Measurements from ENCODE around the gene EPB42.

EPB42 gene

DNA sequence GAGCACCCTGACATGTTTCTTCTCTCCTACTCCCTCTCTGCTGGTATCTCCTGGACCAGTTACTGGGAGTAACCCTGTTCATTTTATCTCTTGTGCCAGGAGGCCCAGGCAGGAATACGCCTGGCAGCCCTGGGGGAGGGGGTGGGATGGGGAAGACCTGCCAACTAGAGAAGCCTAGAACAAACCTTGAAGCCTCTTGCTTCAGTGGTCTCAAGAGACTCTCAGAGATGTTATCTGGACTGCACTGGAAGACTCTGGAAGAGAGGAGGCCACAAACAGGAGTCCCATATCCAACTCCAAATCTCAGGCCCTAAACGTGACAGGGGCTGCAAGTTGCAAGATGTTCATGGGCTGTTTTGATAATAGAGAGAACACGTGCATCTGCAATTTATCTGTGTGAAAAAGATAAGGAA lies at the start of gene EPB42:
Gene EPB42 (minus strand): TSS at position 28 of the 413 bp plus-strand sequence. CDS start 193 bp downstream, outside the sequence.
- DNase-seq (ENCODE audit: low read depth): no peak

DNA sequence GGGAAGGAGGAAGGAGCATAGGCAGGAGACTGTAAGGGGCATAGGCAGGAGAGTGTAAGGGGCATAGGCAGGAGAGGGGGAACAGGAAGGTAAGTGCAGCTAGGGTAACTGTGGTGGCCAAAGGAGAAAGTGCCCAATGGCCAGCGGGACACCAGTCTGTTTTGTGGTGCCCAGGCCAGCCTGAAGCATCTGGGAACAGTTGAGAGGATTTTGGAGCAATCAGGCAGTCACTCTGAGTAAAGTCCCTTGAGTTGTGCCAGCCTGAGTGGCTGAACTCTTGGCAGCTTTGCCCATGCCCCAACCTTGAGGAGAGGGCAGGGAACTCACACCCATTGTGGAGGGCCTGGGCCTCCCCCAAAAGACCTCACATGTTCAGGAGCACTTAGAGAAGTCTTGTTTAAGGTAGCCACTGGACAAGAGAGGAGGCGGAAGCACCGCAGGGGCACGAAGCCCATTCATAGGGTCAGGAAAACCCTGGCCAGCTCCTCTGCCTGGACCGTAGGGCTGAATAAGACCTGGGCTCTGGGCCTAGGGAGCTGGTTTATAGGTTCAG lies 49.4 kb upstream of the EPB42 start:
- DNase-seq (ENCODE audit: low read depth): no peak

DNA sequence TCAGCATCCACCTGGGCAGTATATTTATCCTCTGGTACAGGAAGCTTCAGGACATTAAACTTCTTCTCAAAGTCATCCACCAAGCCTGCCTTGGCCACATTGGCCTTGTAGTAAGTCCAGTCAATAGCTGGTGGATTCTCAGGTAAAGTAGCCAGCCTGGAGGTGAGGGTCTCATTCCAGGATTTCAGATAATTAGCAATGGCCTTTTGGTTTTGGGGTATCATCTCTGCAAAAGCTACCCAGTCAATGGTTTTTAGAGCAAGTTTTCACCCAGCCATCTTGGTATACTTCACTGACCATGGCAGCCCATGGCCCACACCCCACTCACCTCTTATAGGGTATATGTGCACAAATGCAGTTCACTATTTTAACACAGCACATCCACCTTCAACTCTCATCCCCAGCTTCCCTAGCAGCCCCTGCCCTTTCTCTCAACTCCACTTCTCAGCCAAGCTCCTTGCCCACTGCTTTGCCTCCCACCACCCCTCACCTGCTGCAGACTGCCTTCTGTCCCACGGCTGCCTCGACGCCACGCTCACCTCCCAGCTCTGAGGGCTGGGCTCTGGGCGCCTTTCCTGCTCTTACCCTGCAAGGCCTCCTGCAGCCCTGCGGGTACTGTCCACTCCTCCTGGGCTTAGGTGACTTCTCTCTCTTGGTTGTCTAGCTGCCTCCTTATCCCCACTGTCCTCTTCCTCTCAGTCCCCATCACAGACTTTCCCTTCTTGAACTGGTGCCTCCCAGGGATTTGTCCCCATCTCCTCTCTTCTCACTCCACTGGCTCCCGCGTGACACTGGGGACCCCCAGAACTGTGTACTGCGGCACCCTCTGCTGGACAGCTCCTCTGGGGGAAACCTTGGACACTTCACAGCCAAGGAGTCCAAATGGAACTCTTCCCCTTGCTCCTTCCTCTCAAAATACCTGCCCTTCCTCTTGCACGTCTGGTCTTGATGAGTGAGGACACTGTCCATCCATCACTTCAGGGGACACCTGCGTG lies 47.6 kb upstream of the EPB42 start:
- no peak for DNase-seq (ENCODE audit: low read depth)

GRCh38 chr15:43267439-43267838 lies 46.6 kb upstream of the EPB42 start:
- DNase-seq (ENCODE audit: low read depth): no peak

- DNase-seq (ENCODE audit: low read depth): no peak
Measured at GRCh38 chr15:43266834-43267233, 46.0 kb upstream of the EPB42 start, which contains the start of gene TGM5. TSS of gene TGM5 (minus strand) at chr15:43266928. CDS start at chr15:43266849, 79 bp downstream.

DNA sequence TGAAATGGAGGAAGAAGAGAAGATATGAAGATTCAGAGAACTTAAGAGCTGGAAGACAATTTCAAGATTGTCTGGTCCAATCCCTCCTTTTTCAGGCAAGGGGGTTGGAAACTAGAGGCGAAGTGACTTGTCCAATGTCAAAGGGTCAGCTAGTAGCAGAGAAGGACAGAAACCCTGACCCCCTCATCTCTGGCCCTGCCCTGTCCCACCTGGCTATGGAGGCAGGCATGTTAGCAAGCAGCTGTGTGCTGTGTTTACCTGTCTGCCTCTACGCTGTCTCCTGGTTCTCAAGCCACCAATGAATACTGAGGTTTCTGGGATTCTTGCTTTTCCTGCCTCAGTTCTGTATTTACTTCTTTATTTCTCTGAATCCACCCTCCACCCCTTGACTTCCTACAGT lies 45.6 kb upstream of the EPB42 start:
- DNase-seq (ENCODE audit: low read depth): no peak

GRCh38 chr15:43260011-43260615 lies 39.3 kb upstream of the EPB42 start:
- DNase-seq (ENCODE audit: low read depth): no peak

DNA sequence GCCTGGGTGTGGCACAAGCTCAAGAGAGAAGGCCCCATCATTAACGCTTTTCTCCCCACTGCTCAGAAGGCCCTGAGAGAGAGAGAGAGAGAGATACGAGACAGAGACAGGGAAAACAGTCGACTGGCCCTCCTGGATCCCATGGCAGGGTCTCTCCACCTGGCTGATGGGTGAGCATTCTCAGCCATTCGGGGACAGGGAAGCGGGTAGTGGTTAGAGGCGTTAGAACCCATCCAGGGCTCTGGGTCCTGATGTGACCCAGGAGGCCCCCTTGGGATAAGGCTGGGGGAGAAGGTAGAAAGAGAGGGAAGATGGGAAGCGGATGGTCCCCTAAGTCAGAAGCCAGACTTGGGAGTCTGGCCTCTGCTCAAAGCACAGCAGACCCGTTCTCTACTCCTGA lies 38.0 kb upstream of the EPB42 start:
- no peak for DNase-seq (ENCODE audit: low read depth)

DNA sequence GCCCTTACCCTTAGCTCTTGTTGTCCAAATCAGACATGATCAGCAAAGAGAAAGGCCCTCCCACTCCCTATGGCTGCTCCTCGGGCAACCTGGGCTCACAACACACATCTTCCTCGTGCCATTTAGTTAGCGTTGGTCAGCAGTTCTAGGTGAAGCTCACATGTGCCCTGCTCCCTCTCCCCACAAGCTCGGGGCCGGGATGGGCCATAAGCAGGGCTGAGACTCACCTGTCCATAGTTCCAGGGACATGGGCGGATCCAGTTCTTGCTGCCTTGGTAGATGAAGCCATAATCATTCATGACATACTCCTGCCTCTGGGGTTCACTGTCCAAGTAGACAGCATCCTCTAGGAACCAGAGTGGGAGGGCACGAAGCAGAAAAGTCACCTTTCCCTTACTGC lies 35.5 kb upstream of the EPB42 start:
- DNase-seq (ENCODE audit: low read depth): no peak

GRCh38 chr15:43255376-43255775 lies 34.6 kb upstream of the EPB42 start:
- DNase-seq (ENCODE audit: low read depth): no peak

DNA sequence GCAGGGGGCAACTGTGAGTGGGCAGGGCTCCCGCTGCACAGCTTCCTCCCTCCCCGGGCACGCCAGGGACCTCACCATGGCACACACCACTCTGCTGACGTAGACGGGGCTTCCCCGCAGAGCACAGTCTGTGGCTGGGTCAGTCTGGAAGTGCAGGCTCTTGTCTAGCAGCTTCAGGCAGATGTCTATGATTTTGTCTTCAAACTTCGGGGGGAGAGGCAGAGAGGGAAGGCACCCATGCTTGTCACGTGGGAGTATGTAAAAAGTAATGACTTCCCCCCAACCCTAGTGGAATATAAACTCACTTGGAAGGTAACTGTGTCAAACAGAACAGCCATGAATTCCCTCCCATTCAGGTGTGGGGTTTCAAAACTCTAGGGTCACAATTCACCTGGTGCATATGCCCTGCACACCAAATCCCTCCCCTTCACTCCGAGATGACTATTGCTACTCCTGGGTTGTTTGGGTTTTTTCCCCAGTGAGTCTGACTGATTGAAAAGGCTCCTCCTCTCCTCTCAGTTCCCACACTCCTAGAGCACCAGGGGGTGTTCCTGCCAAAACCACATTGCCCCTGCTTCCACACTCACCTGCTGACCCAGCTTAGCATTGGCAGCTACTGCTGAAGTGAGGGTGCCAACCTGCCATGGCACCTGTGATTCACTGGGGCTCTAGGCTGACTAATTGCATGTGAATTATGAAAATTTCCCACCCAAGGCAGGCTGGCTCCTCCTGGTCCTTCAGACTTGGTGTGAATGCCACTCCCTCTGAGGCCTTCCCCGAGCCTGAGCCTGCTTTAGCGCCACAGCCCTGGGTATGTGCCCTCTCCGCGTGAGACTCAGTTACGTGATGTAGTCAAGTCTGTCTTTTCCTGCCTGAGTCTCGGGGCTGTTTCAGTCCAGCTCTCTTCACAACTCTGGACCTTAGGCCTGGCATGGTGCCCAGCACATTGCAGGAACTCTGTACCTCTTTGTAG lies 32.9 kb upstream of the EPB42 start:
- DNase-seq (ENCODE audit: low read depth): no peak

DNA sequence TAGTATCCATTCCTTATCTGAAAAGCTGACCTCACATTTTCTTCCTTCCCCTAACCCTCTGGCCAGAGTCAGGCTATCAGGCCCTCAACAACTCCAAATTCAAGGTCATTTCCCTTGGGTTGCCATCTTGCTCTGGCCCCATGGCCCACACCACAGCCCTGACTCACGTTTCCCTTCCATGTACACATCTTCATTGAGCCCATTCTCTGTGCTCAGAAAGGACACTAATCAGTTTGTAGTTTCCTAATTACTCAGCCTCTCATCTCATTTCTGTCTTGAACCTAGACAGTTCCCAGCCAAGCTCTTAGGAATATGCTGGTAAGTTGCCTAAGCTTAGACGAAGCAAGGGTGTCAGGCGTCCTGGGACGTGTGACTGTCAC lies 31.0 kb upstream of the EPB42 start:
- no peak for DNase-seq (ENCODE audit: low read depth)

- DNase-seq (ENCODE audit: low read depth): no peak
Measured at GRCh38 chr15:43251185-43251870, 30.5 kb upstream of the EPB42 start.

GRCh38 chr15:43250785-43251184 lies 30.0 kb upstream of the EPB42 start:
- DNase-seq (ENCODE audit: low read depth): no peak

DNA sequence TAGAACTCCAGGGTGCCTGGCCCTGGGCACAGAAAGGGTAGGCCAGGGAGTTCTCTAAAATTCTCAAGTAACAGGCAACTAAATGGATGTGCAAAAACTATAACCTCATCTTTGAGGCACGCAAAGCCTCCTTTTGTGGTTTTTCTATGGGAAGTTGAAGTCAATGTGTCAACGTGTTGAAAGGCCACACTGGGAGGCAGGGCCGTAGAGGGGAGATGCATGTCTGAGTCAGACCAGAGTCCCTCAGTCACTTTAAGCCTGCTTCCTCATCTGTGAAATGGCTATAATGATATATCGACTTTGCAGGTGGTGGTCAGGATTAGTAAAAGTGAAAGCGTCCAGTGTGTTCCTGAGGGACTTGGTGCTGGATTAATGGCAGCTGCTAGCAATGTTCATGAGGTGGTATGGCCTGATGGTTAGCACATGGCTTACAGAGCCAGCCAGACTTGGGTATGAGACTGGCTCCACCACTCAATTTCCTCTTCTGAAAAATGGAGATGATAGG lies 28.9 kb upstream of the EPB42 start:
- no peak for DNase-seq (ENCODE audit: low read depth)

GRCh38 chr15:43249236-43249635 lies 28.4 kb upstream of the EPB42 start:
- DNase-seq (ENCODE audit: low read depth): no peak

DNA sequence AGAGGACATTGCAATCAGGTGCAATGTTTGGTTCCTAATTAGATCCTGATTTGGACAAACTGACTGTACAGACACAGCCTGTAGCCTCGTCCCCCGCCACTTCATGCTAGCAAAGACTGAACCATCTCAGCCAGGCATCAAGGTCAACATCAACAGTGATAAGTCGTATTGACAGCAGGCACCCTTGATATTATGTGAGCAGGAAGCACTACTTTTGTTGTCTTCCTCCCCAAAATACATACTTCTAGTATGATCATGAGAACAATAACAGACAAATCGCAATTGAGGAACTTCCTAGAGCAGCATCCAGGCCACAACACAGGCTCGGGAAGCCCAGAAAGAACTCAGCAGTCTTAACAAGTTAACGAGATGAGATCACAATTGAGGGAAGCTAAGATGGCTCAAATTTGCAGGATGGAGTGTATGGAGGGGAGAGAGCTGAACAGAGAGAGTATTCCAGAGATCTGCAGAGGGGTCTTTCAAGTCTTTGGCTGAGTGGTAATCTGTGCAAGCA lies 25.5 kb upstream of the EPB42 start:
- no peak for DNase-seq (ENCODE audit: low read depth)

GRCh38 chr15:43244092-43244491 lies 23.3 kb upstream of the EPB42 start:
- DNase-seq (ENCODE audit: low read depth): no peak

- DNase-seq (ENCODE audit: low read depth): no peak
Measured at GRCh38 chr15:43243020-43243645, 22.3 kb upstream of the EPB42 start.

DNA sequence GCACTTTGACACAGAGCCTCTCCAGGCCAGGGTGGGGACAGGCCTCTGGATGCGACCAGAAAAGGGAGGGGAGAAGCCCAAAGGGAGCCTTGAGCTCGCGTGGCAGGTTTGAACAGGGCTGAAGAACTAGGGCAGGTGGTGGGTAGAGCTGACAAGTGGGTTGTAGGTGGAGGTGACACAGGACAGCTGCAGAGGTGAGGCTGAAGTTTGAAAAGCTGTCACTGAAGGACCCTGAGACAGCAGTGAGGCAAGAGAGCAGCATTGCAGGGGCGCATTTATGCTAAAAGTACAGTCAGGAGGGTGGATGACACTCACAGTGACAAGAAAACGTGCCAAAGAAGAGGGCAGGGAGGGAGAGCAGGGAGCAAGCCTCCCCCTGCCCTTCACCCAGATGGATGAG lies 21.8 kb upstream of the EPB42 start:
- no peak for DNase-seq (ENCODE audit: low read depth)

Data from stimulated activated CD8-positive, alpha-beta memory T cell treated with anti-CD3 and anti-CD28 coated beads, Interleukin-4, amount 100 ng/mL, for 24 hours (primary cell).